Endothelial cell of umbilical vein (primary cell): ENCODE results near the gene FBN3. TPM values are rescaled to one million over a fixed set of nuclear protein-coding genes. Genes with fewer than 3 reads are reported as not detected.

ENCODE experiments used
- BruUV-seq: library from RNA; stranded (reverse); fragments of 400-500 nt; replicated peaks from 2 replicates; lab custom pipeline; 2021; lab: Mats Ljungman, UMichigan
- CTCF ChIA-PET: fragments of 300-600, 350-600 bp; sonication (Branson Sonifier 250); formaldehyde crosslinking; loops from one replicate; lab custom pipeline; 2021; ENCODE audit warnings: antibody characterized with exemption, inconsistent platforms; lab: Charles Lee
- POLR2A ChIA-PET: fragments of 300-600, 350-600 bp; sonication (Branson Sonifier 250); formaldehyde crosslinking; loops from one replicate; lab custom pipeline; 2021; ENCODE audit warnings: antibody characterized with exemption, inconsistent platforms; lab: Charles Lee
- DNase-seq: peaks from one replicate; pipeline ENCODE4 v3.0.0-alpha.2; 2011; ENCODE audit warnings: low read depth, low spot score
- FAIRE-seq: peaks from 2 replicates; lab custom pipeline; 2011; peaks lifted over from hg19 to GRCh38; lab: Jason Lieb, UNC
- H2AFZ ChIP-seq: 2 replicates; pipeline ENCODE4 v1.6.0; 2012; ENCODE audit warnings: low read depth, low read length, control low read depth, inconsistent platforms
- H3K27ac ChIP-seq: 2 replicates; pipeline ENCODE4 v1.5.1; 2011; ENCODE audit warnings: low read depth, mild to moderate bottlenecking, control low read depth, low read length, moderate library complexity; ENCODE audit not compliant: insufficient read depth
- H3K27me3 ChIP-seq, 2 experiments: 2 replicates each; pipeline versions ENCODE4 v1.6.0 to v1.6.1; 2011; ENCODE audit warnings: low read length in 2 of 2, mixed read lengths in 1 of 2; ENCODE audit not compliant: control insufficient read depth in 2 of 2, insufficient read depth in 2 of 2
- H3K36me3 ChIP-seq, 2 experiments: 2 replicates in 1 of 2; 3 replicates in 1 of 2; pipeline ENCODE4 v1.5.1; 2011; ENCODE audit warnings: low read length in 2 of 2, mild to moderate bottlenecking in 1 of 2, moderate library complexity in 1 of 2; ENCODE audit not compliant: control insufficient read depth in 2 of 2, insufficient read depth in 2 of 2; ENCODE audit errors: extremely low read depth in 1 of 2
- H3K4me1 ChIP-seq: 3 replicates; pipeline ENCODE4 v1.5.1; 2011; ENCODE audit warnings: mild to moderate bottlenecking, low read length; ENCODE audit not compliant: control insufficient read depth, insufficient read depth; ENCODE audit errors: extremely low read depth
- H3K4me2 ChIP-seq: 2 replicates; pipeline ENCODE4 v1.6.1; 2011; ENCODE audit warnings: low read length, control low read depth, mixed read lengths; ENCODE audit not compliant: insufficient read depth
- H3K4me3 ChIP-seq, 3 experiments: fragments of 200-600 bp in 1 of 3; sonication (generic), shearing (Covaris generic) in 1 of 3; replicated peaks in 1 of 3; 2 replicates each; pipeline ENCODE4 v1.5.1; 2011 to 2016; ENCODE audit warnings: control low read depth in 3 of 3, low read length in 3 of 3, mild to moderate bottlenecking in 2 of 3, inconsistent platforms in 1 of 3, low read depth in 1 of 3, moderate library complexity in 1 of 3; ENCODE audit not compliant: insufficient read depth in 1 of 3
- H3K79me2 ChIP-seq: 2 replicates; pipeline ENCODE4 v1.6.0; 2012; ENCODE audit warnings: low read length, inconsistent platforms; ENCODE audit not compliant: control insufficient read depth, insufficient read depth
- H3K9ac ChIP-seq: replicated peaks from 2 replicates; pipeline ENCODE3; 2011; ENCODE audit warnings: low read length, control low read depth; ENCODE audit not compliant: insufficient read depth; ENCODE audit errors: extremely low read depth
- H3K9me1 ChIP-seq: replicated peaks from 3 replicates; pipeline ENCODE4 v1.6.0; 2011; ENCODE audit warnings: mild to moderate bottlenecking, low read length; ENCODE audit not compliant: control insufficient read depth, insufficient read depth; ENCODE audit errors: extremely low read depth
- H3K9me3 ChIP-seq: replicated peaks from 2 replicates; pipeline ENCODE4 v1.5.1; 2012; ENCODE audit warnings: low read length, inconsistent platforms; ENCODE audit not compliant: control insufficient read depth, insufficient read depth
- H4K20me1 ChIP-seq: replicated peaks from 2 replicates; pipeline ENCODE3; 2011; ENCODE audit warnings: mild to moderate bottlenecking, low read length; ENCODE audit not compliant: control insufficient read depth, insufficient read depth; ENCODE audit errors: extremely low read depth
- EZH2 ChIP-seq: IDR thresholded peaks from 2 replicates; pipeline ENCODE4 v1.6.1; 2012; ENCODE audit warnings: borderline replicate concordance, low read depth, mild to moderate bottlenecking, moderate library complexity, low read length, inconsistent platforms; ENCODE audit not compliant: severe bottlenecking
- FOS ChIP-seq: IDR thresholded peaks from 2 replicates; pipeline ENCODE4 v1.6.1; 2011; ENCODE audit warnings: mild to moderate bottlenecking, low read length, moderate library complexity, borderline replicate concordance; ENCODE audit not compliant: insufficient read depth
- GATA2 ChIP-seq: IDR thresholded peaks from 2 replicates; pipeline ENCODE4 v1.7.0; 2011; ENCODE audit warnings: low read depth, mild to moderate bottlenecking, moderate library complexity, mixed read lengths, low read length; ENCODE audit not compliant: insufficient read length, insufficient read depth
- JUN ChIP-seq: IDR thresholded peaks from 2 replicates; pipeline ENCODE4 v1.6.1; 2011; ENCODE audit warnings: borderline replicate concordance, low read depth; ENCODE audit not compliant: insufficient read length, insufficient read depth
- MYC ChIP-seq: IDR thresholded peaks from one replicate; pipeline ENCODE4 v1.6.1; 2011; ENCODE audit warnings: mild to moderate bottlenecking, low read depth, low read length
- POLR2A ChIP-seq: IDR thresholded peaks from 2 replicates; pipeline ENCODE4 v1.6.1; 2012; ENCODE audit warnings: low read depth, mild to moderate bottlenecking, control low read depth, low read length
- POLR2AphosphoS5 ChIP-seq: IDR thresholded peaks from 2 replicates; pipeline ENCODE4 v1.6.1; 2012; ENCODE audit warnings: low read depth, mild to moderate bottlenecking, control low read depth, low read length, moderate library complexity; ENCODE audit not compliant: insufficient read depth
- dilution Hi-C: fragments of 300-500 bp; cut with MboI; formaldehyde crosslinking; loops from one replicate; pipeline ENCODE4 v1.15.0; 2019; ENCODE audit warnings: low sequenced_read_pairs; ENCODE audit not compliant: extremely low pct_ligation_motif_present
- intact Hi-C: fragments of 100-400 bp; cut with micrococcal nuclease; formaldehyde crosslinking; loops from one replicate; pipeline ENCODE4 v1.10.0; 2022
- polyA plus RNA-seq, 4 experiments: library from polyadenylated mRNA; depleted of rRNA in 3 of 4; stranded (reverse) in 3 of 4; unstranded in 1 of 4; fragments of >200 nt; gene quantifications; 2 replicates each; pipeline versions ENCODE4 v1.2.1 to v1.2.3, GENCODE V29; 2011 to 2012; ENCODE audit warnings: missing spikeins in 1 of 4
- total RNA-seq: library from RNA; stranded (reverse); gene quantifications from 2 replicates; pipeline ENCODE4 v1.2.3, GENCODE V29; 2021
- TF ChIP-seq, protein P1 (sequence below), 2 donors: IDR thresholded peaks; 1 replicate in 1 of 2; 2 replicates in 1 of 2; pipeline ENCODE4 v1.5.1; 2011; ENCODE audit warnings: low read length in 2 of 2, mild to moderate bottlenecking in 2 of 2, moderate library complexity in 2 of 2, control low read depth in 1 of 2, inconsistent platforms in 1 of 2, low read depth in 1 of 2; ENCODE audit not compliant: insufficient read depth in 1 of 2; ENCODE audit errors: extremely low read depth in 1 of 2
- TF ChIP-seq, protein P2 (sequence below): IDR thresholded peaks from 2 replicates; pipeline ENCODE4 v1.6.1; 2011; ENCODE audit not compliant: insufficient read depth, insufficient read length

FBN3 gene
- total and polyA plus RNA-seq, 2 donors (not counting 3 experiments of a cell fraction or from before 2014, with no cell fraction given), result not detected

DNA sequence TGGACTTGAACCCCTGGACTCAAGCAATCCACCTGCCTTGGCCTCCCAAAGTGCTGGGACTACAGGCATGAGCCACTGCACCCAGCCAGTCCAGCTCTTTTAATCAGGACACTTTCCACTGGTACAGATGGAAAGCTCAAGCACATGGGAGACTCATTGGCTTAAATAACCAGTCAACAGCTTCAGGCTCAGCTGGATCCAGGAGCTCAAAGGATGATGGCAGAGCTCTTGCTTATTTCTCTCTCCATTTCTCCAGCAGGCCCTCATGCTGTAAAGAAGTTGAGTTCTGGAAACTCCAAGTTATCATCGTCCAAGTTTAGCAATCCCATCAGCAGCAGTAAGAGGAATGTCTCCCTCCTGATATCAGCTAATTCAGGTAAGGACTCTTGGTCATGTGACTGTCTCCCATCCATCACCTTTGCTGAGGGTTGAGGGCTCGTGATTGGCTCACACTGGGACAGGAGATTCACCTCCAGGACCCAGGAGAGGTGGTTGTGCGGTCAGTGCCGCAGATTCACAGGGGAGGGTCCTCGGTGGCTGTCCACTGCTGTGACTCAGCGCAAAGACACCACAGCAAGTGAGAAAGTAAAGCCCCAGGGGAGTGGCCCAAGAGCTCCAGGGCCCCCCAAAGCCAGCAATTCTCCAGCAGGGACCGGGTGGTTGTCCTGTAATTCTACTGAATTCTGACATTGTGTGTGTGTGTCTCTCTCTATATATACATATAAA lies 91.7 kb downstream of the FBN3 start:
- POLR2A ChIA-PET, result interaction anchor here (0.5 kb wide), 1 partner anchor 175 kb away, joined by 7 read pairs; no protein-coding TSS in a partner anchor
- CTCF ChIA-PET, result interaction anchor here (0.6 kb wide), 1 partner anchor 31 kb away, joined by 3 read pairs; no protein-coding TSS in a partner anchor
- H3K9me1 ChIP-seq, result no peaks in the 10 kb centered on the region
- intact Hi-C loops (no loop called here), dilution Hi-C loops (no loop called here)
- BruUV-seq, result no TSS peak
- TF ChIP-seq MYC (no peak), EZH2 (no peak), POLR2AphosphoS5 (no peak), POLR2A (no peak), FOS (no peak), JUN (no peak), GATA2 (no peak)
- TF ChIP-seq, protein P1, sequence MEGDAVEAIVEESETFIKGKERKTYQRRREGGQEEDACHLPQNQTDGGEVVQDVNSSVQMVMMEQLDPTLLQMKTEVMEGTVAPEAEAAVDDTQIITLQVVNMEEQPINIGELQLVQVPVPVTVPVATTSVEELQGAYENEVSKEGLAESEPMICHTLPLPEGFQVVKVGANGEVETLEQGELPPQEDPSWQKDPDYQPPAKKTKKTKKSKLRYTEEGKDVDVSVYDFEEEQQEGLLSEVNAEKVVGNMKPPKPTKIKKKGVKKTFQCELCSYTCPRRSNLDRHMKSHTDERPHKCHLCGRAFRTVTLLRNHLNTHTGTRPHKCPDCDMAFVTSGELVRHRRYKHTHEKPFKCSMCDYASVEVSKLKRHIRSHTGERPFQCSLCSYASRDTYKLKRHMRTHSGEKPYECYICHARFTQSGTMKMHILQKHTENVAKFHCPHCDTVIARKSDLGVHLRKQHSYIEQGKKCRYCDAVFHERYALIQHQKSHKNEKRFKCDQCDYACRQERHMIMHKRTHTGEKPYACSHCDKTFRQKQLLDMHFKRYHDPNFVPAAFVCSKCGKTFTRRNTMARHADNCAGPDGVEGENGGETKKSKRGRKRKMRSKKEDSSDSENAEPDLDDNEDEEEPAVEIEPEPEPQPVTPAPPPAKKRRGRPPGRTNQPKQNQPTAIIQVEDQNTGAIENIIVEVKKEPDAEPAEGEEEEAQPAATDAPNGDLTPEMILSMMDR (IDR thresholded peaks at IDR 0.05; ENCODE audit: extremely low read depth in 1 of 2, insufficient read depth in 1 of 2, low read depth in 1 of 2, low read length in 2 of 2), result no peak
- TF ChIP-seq, protein P2, sequence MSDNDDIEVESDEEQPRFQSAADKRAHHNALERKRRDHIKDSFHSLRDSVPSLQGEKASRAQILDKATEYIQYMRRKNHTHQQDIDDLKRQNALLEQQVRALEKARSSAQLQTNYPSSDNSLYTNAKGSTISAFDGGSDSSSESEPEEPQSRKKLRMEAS, result no peak
- H3K9ac ChIP-seq, result no peak overlapping the region
- no peaks in the 10 kb centered on the region for H3K27me3 ChIP-seq
- no peak overlapping the region for H2AFZ ChIP-seq
- H3K4me3 ChIP-seq, result no peak overlapping the region
- no peaks in the 10 kb centered on the region for H3K4me1 ChIP-seq
- no peak overlapping the region for H3K27ac ChIP-seq
- DNase-seq (no peak), FAIRE-seq (no peak)
- no peaks in the 10 kb centered on the region for H3K36me3 ChIP-seq
- H3K9me3 ChIP-seq, result no peaks in the 10 kb centered on the region
- no peaks in the 10 kb centered on the region for H4K20me1 ChIP-seq
- no peaks in the 10 kb centered on the region for H3K79me2 ChIP-seq
- H3K4me2 ChIP-seq, result no peak overlapping the region
